HepG2 (cell line): Measurements from ENCODE around the gene ZFP36. TPM values are rescaled to one million over a fixed set of nuclear protein-coding genes. Genes with fewer than 3 reads are reported as not detected.
A peak's percentile ranks its signal among the peaks of the same experiment; 100 is the strongest.

Experiments used
- FOXK1 ChIP-seq: sonication (generic); formaldehyde crosslinking; IDR thresholded peaks from 2 replicates; pipeline ENCODE4 v1.4.0; 2020; ENCODE audit warnings: low read depth, missing genetic modification reagents, borderline replicate concordance
- IKZF4 ChIP-seq: sonication (generic); formaldehyde crosslinking; IDR thresholded peaks from 2 replicates; pipeline ENCODE4 v1.5.1; 2020; ENCODE audit warnings: borderline replicate concordance, mild to moderate bottlenecking, low read depth, missing genetic modification reagents; ENCODE audit errors: not compliant biosample characterization
- MED13 ChIP-seq: sonication (generic); formaldehyde crosslinking; IDR thresholded peaks from 2 replicates; pipeline ENCODE4 v1.5.0; 2020; ENCODE audit warnings: missing genetic modification reagents
- POGZ ChIP-seq: sonication (generic); formaldehyde crosslinking; IDR thresholded peaks from 2 replicates; pipeline ENCODE4 v1.4.0; 2020; ENCODE audit warnings: mild to moderate bottlenecking, missing genetic modification reagents
- SNRNP70 ChIP-seq: fragments of 200-400 bp; formaldehyde crosslinking; IDR thresholded peaks from 2 replicates; pipeline ENCODE4 v1.6.1; 2017; ENCODE audit warnings: mild to moderate bottlenecking, low read depth, low read length, moderate library complexity
- TEAD2 ChIP-seq: sonication (generic); formaldehyde crosslinking; IDR thresholded peaks from 2 replicates; pipeline ENCODE4 v1.9.0; 2021; ENCODE audit warnings: missing genetic modification reagents
- ZNF318 ChIP-seq: sonication (generic); formaldehyde crosslinking; IDR thresholded peaks from 2 replicates; pipeline ENCODE4 v1.4.0; 2020; ENCODE audit warnings: mild to moderate bottlenecking, missing genetic modification reagents
- ZNF441 ChIP-seq: sonication (generic); formaldehyde crosslinking; IDR thresholded peaks from 2 replicates; pipeline ENCODE4 v1.7.0; 2021; ENCODE audit warnings: missing genetic modification reagents, borderline replicate concordance
- ZNF501 ChIP-seq: sonication (generic); formaldehyde crosslinking; IDR thresholded peaks from 2 replicates; pipeline ENCODE4 v1.5.1; 2020; ENCODE audit warnings: mild to moderate bottlenecking, moderate library complexity, missing genetic modification reagents
- polyA plus RNA-seq, 8 experiments: library from polyadenylated mRNA; depleted of rRNA in 3 of 8; stranded (reverse) in 7 of 8; unstranded in 1 of 8; fragments of >200 nt; fragmentation: Illumina TruSeq in 4 of 8; extraction: Trizol in 4 of 8; gene quantifications; 2 replicates each; pipeline versions ENCODE4 v1.2.1 to v1.2.3, GENCODE V29; 2011 to 2016; ENCODE audit warnings: low read depth in 4 of 8, missing spikeins in 1 of 8, mixed read lengths in 1 of 8; ENCODE audit not compliant: insufficient read depth in 1 of 8
- total RNA-seq, 5 experiments: library from RNA; depleted of rRNA; stranded (reverse); fragments of >200 nt; fragmentation: Illumina TruSeq; extraction: Trizol; gene quantifications; 2 replicates each; pipeline ENCODE4 v1.2.3, GENCODE V29; 2016; ENCODE audit warnings: low read depth in 1 of 5
- TF ChIP-seq, protein P1 (sequence below), 2 experiments: IDR thresholded peaks; 2 replicates each; pipeline ENCODE4 v1.6.1; 2011 to 2012; ENCODE audit warnings: low read length in 2 of 2, borderline replicate concordance in 1 of 2, low read depth in 1 of 2, mild to moderate bottlenecking in 1 of 2, moderate library complexity in 1 of 2
- TF ChIP-seq, protein P2 (sequence below): sonication (generic); formaldehyde crosslinking; IDR thresholded peaks from 2 replicates; pipeline ENCODE4 v1.5.1; 2020; ENCODE audit warnings: mild to moderate bottlenecking, missing genetic modification reagents

Gene ZFP36
- total and polyA plus RNA-seq, 2 of the 13 experiments (the other 11 are each of a cell fraction or from before 2014, with no cell fraction given) = 1.4 to 1.7 TPM

DNA sequence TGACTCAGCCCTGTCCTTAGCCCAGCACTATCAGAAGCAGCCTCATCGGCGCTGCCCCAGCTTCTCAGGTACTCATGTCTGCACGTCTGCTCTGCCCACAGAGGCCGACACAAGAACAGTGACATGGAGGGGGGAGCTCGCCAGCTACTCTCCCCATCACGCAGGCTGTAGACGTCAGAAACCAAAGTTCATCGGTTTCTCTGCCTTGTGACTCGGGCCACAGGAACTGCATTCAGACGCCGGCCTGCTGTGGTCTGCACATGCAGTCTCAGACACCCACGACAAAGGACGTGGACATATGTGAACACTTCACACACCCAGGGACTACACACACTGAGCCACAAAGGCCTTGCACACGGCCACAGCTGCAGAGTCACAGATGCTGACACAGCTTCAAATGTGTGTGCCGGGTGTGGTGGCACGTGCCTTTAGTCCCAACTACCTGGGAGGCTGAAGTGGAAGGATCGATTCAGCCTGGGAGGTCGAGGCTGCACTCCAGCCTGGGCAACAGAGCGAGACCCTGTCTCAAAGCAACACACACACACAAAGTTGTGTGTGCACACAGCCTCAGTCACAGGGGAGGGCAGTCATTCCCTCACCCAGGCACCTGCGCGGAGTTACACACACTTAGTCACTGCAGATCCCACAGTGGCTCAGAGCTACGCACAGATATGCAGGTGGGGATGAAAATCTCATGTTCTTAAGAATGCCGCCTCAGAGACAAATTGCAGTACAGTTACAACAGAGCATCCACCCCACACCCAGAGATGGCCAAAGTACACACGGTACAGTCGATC is 4.9 kb upstream of the ZFP36 start (continued):
- TF ChIP-seq, protein P1, sequence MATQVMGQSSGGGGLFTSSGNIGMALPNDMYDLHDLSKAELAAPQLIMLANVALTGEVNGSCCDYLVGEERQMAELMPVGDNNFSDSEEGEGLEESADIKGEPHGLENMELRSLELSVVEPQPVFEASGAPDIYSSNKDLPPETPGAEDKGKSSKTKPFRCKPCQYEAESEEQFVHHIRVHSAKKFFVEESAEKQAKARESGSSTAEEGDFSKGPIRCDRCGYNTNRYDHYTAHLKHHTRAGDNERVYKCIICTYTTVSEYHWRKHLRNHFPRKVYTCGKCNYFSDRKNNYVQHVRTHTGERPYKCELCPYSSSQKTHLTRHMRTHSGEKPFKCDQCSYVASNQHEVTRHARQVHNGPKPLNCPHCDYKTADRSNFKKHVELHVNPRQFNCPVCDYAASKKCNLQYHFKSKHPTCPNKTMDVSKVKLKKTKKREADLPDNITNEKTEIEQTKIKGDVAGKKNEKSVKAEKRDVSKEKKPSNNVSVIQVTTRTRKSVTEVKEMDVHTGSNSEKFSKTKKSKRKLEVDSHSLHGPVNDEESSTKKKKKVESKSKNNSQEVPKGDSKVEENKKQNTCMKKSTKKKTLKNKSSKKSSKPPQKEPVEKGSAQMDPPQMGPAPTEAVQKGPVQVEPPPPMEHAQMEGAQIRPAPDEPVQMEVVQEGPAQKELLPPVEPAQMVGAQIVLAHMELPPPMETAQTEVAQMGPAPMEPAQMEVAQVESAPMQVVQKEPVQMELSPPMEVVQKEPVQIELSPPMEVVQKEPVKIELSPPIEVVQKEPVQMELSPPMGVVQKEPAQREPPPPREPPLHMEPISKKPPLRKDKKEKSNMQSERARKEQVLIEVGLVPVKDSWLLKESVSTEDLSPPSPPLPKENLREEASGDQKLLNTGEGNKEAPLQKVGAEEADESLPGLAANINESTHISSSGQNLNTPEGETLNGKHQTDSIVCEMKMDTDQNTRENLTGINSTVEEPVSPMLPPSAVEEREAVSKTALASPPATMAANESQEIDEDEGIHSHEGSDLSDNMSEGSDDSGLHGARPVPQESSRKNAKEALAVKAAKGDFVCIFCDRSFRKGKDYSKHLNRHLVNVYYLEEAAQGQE (IDR thresholded peaks at IDR 0.05; ENCODE audit: borderline replicate concordance in 1 of 2, low read depth in 1 of 2, low read length in 2 of 2) = no peak; a peak in 1 of 4 replicates
- TF ChIP-seq IKZF4 (CRISPR knock-in tag) (no peak), FOXK1 (CRISPR knock-in tag) (no peak; the same call in none of the 2 replicates), ZNF501 (peak; percentile 89), SNRNP70 (no peak), POGZ (peak; percentile 62; the same call in 1 of the 2 replicates), TEAD2 (CRISPR knock-in tag) (no peak), ZNF318 (no peak), ZNF441 (CRISPR knock-in tag) (peak; percentile 67; the same call in 1 of the 2 replicates), MED13 (CRISPR knock-in tag) (no peak)
- TF ChIP-seq, protein P2, sequence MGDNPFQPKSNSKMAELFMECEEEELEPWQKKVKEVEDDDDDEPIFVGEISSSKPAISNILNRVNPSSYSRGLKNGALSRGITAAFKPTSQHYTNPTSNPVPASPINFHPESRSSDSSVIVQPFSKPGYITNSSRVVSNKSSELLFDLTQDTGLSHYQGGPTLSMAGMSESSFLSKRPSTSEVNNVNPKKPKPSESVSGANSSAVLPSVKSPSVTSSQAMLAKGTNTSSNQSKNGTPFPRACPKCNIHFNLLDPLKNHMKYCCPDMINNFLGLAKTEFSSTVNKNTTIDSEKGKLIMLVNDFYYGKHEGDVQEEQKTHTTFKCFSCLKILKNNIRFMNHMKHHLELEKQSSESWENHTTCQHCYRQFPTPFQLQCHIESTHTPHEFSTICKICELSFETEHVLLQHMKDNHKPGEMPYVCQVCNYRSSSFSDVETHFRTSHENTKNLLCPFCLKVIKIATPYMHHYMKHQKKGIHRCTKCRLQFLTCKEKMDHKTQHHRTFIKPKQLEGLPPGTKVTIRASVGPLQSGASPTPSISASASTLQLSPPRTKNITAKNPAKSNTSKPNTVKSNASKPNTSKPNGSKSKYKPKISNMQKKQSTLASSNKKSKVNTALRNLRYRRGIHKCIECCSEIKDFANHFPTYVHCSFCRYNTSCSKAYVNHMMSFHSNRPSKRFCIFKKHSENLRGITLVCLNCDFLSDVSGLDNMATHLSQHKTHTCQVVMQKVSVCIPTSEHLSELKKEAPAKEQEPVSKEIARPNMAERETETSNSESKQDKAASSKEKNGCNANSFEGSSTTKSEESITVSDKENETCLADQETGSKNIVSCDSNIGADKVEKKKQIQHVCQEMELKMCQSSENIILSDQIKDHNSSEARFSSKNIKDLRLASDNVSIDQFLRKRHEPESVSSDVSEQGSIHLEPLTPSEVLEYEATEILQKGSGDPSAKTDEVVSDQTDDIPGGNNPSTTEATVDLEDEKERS (CRISPR knock-in tag) = peak; percentile 79
